HepG2 (cell line): ENCODE results near the gene UNC79. TPM values are rescaled to one million over a fixed set of nuclear protein-coding genes. Genes with fewer than 3 reads are reported as not detected.
"Not testable (repeated sequence)": the region's sequence is repeated elsewhere in the genome, so short reads cannot be mapped to it uniquely, and the experiment has no call there.

Source experiments
- ATAC-seq: fragments of 200-7000 bp; cut with Tn5 transposase; 3 replicates; pipeline ENCODE4 v1.9.1; 2020; ENCODE audit warnings: mild to moderate bottlenecking, moderate library complexity
- BruUV-seq: library from RNA; stranded (reverse); fragments of 400-500 nt; replicated peaks from 2 replicates; lab custom pipeline; 2021; lab: Mats Ljungman, UMichigan
- CTCF ChIA-PET: fragments of 300-600 bp; formaldehyde crosslinking; extraction: SDS; loops from one replicate; lab custom pipeline; 2021; ENCODE audit warnings: low total read pairs, inconsistent platforms, low intra/inter-chr PET ratio; lab: Yijun Ruan, JAX
- POLR2A ChIA-PET: fragments of 350-600 bp; sonication (Branson Sonifier 250); formaldehyde crosslinking; loops from one replicate; lab custom pipeline; 2020; ENCODE audit warnings: antibody characterized with exemption, inconsistent platforms; lab: Yijun Ruan, JAX
- DNase-seq: peaks from one replicate; pipeline ENCODE4 v3.0.0-alpha.2; 2015; ENCODE audit warnings: low spot score
- FAIRE-seq: peaks from 3 replicates; lab custom pipeline; 2011; peaks lifted over from hg19 to GRCh38; lab: Jason Lieb, UNC
- H2AFZ ChIP-seq: one replicate; pipeline ENCODE4 v1.6.1; 2011; ENCODE audit warnings: low read length, inconsistent platforms
- H3K27ac ChIP-seq: fragments of 300-600 bp; 3 replicates; pipeline ENCODE4 v1.8.0; 2011; ENCODE audit warnings: mixed run types, mild to moderate bottlenecking, mixed read lengths, low read length, inconsistent platforms; ENCODE audit not compliant: insufficient read depth; ENCODE audit errors: extremely low read length
- H3K27me3 ChIP-seq, 2 experiments: fragments of 200-600 bp in 1 of 2; 2 replicates in 1 of 2; 3 replicates in 1 of 2; pipeline versions ENCODE4 v1.6.0 to v1.8.0; 2011; ENCODE audit warnings: low read length in 2 of 2, mild to moderate bottlenecking in 2 of 2, moderate library complexity in 2 of 2, inconsistent platforms in 1 of 2; ENCODE audit not compliant: insufficient read depth in 2 of 2, control insufficient read depth in 1 of 2
- H3K36me3 ChIP-seq, 2 experiments: fragments of 200-600 bp in 1 of 2; replicated peaks in 1 of 2; 2 replicates in 1 of 2; 3 replicates in 1 of 2; pipeline versions ENCODE4 v1.5.1 to v1.8.0; 2011; ENCODE audit warnings: low read length in 2 of 2, inconsistent platforms in 1 of 2; ENCODE audit not compliant: insufficient read depth in 2 of 2, control insufficient read depth in 1 of 2
- H3K4me1 ChIP-seq: 2 replicates; pipeline ENCODE4 v1.5.1; 2012; ENCODE audit warnings: low read length, inconsistent platforms; ENCODE audit not compliant: insufficient read depth
- H3K4me2 ChIP-seq: 2 replicates; pipeline ENCODE4 v1.6.0; 2011; ENCODE audit warnings: low read depth, low read length, inconsistent platforms
- H3K4me3 ChIP-seq, 3 experiments: fragments of 200-600 bp in 1 of 3; sonication (generic), shearing (Covaris generic) in 1 of 3; replicated peaks in 1 of 3; 2 replicates each; pipeline ENCODE4 v1.5.1; 2011 to 2016; ENCODE audit warnings: low read length in 3 of 3, inconsistent platforms in 2 of 3, low read depth in 2 of 3, mild to moderate bottlenecking in 2 of 3, control low read depth in 1 of 3, mixed read lengths in 1 of 3; ENCODE audit not compliant: insufficient read depth in 1 of 3
- H3K79me2 ChIP-seq: one replicate; pipeline ENCODE4 v1.6.1; 2011; ENCODE audit warnings: low read length, inconsistent platforms; ENCODE audit not compliant: insufficient read depth
- H3K9ac ChIP-seq: 2 replicates; pipeline ENCODE4 v1.6.0; 2011; ENCODE audit warnings: mild to moderate bottlenecking, low read depth, low read length, inconsistent platforms; ENCODE audit not compliant: insufficient read depth
- H3K9me3 ChIP-seq: 2 replicates; pipeline ENCODE4 v1.5.1; 2012; ENCODE audit warnings: mild to moderate bottlenecking, low read length
- H4K20me1 ChIP-seq: 2 replicates; pipeline ENCODE4 v1.6.0; 2011; ENCODE audit warnings: inconsistent platforms, mild to moderate bottlenecking, low read length, moderate library complexity; ENCODE audit not compliant: insufficient read depth
- ADNP ChIP-seq: sonication (generic); formaldehyde crosslinking; IDR thresholded peaks from 2 replicates; pipeline ENCODE4 v1.4.0; 2020; ENCODE audit warnings: missing genetic modification reagents
- CEBPB ChIP-seq: IDR thresholded peaks from 2 replicates; pipeline ENCODE4 v1.6.1; 2011; ENCODE audit warnings: low read depth, low read length, improper control_type of control experiment, borderline replicate concordance
- DR1 ChIP-seq: sonication (generic); formaldehyde crosslinking; IDR thresholded peaks from 2 replicates; pipeline ENCODE4 v1.8.0; 2021; ENCODE audit warnings: mild to moderate bottlenecking, missing genetic modification reagents, inconsistent platforms
- ELK4 ChIP-seq: sonication (generic); formaldehyde crosslinking; IDR thresholded peaks from 2 replicates; pipeline ENCODE4 v1.9.0; 2021; ENCODE audit warnings: missing genetic modification reagents, borderline replicate concordance
- MBNL3 ChIP-seq: fragments of 250-450 bp; sonication (Bioruptor Pico); conservative IDR thresholded peaks from 2 replicates; pipeline ENCODE4 v1.8.0; 2022; ENCODE audit warnings: mild to moderate bottlenecking, inconsistent platforms
- PITX1 ChIP-seq: sonication (generic); formaldehyde crosslinking; IDR thresholded peaks from 2 replicates; pipeline ENCODE4 v1.5.1; 2020; ENCODE audit warnings: mild to moderate bottlenecking, missing genetic modification reagents
- SUZ12 ChIP-seq: fragments of 150-350 bp; IDR thresholded peaks from 2 replicates; pipeline ENCODE4 v1.6.1; 2014; ENCODE audit warnings: low read depth, low read length
- TOE1 ChIP-seq: sonication (generic); formaldehyde crosslinking; IDR thresholded peaks from 2 replicates; pipeline ENCODE4 v1.4.0; 2020; ENCODE audit warnings: mild to moderate bottlenecking, missing genetic modification reagents
- ZFP37 ChIP-seq: sonication (generic); formaldehyde crosslinking; IDR thresholded peaks from 2 replicates; pipeline ENCODE4 v1.4.0; 2020; ENCODE audit warnings: missing genetic modification reagents, borderline replicate concordance
- ZNF225 ChIP-seq: sonication (generic); formaldehyde crosslinking; IDR thresholded peaks from 2 replicates; pipeline ENCODE4 v1.4.0; 2020; ENCODE audit warnings: mild to moderate bottlenecking, missing genetic modification reagents
- ZNF251 ChIP-seq: sonication (generic); formaldehyde crosslinking; IDR thresholded peaks from 2 replicates; pipeline ENCODE4 v1.9.0; 2021; ENCODE audit warnings: mild to moderate bottlenecking, missing genetic modification reagents
- ZNF564 ChIP-seq: sonication (generic); formaldehyde crosslinking; IDR thresholded peaks from 2 replicates; pipeline ENCODE4 v1.8.1; 2023; ENCODE audit warnings: mild to moderate bottlenecking, missing genetic modification reagents
- WGBS: methylation state at CpG from one replicate; pipeline ENCODE4 v1.1.6; 2017; ENCODE audit warnings: low lambda C conversion rate; 5-methylcytosine and 5-hydroxymethylcytosine counted together
- in situ Hi-C: cut with HindIII; loops from 2 replicates; pipeline ENCODE4 v1.10.0; 2017; ENCODE audit warnings: low pct_unique_long_range_greater_than_20kb; ENCODE audit not compliant: extremely low pct_ligation_motif_present
- intact Hi-C: fragments of 100-400 bp; cut with micrococcal nuclease; formaldehyde crosslinking; loops from one replicate; pipeline ENCODE4 v1.10.0; 2022; ENCODE audit not compliant: unreplicated experiment
- polyA plus RNA-seq, 8 experiments: library from polyadenylated mRNA; depleted of rRNA in 3 of 8; stranded (reverse) in 7 of 8; unstranded in 1 of 8; fragments of >200 nt; fragmentation: Illumina TruSeq in 4 of 8; extraction: Trizol in 4 of 8; gene quantifications; 2 replicates each; pipeline versions ENCODE4 v1.2.1 to v1.2.3, GENCODE V29; 2011 to 2016; ENCODE audit warnings: low read depth in 4 of 8, missing spikeins in 1 of 8, mixed read lengths in 1 of 8; ENCODE audit not compliant: insufficient read depth in 1 of 8
- total RNA-seq, 5 experiments: library from RNA; depleted of rRNA; stranded (reverse); fragments of >200 nt; fragmentation: Illumina TruSeq; extraction: Trizol; gene quantifications; 2 replicates each; pipeline ENCODE4 v1.2.3, GENCODE V29; 2016; ENCODE audit warnings: low read depth in 1 of 5
- TF ChIP-seq, protein P1 (sequence below): sonication (generic); formaldehyde crosslinking; IDR thresholded peaks from 2 replicates; pipeline ENCODE4 v1.8.0; 2022; ENCODE audit warnings: mild to moderate bottlenecking, missing genetic modification reagents; ENCODE audit not compliant: insufficient replicate concordance
- TF ChIP-seq, protein P2 (sequence below): sonication (generic); formaldehyde crosslinking; IDR thresholded peaks from 2 replicates; pipeline ENCODE4 v1.4.0; 2020; ENCODE audit warnings: missing genetic modification reagents, mild to moderate bottlenecking, borderline replicate concordance

The UNC79 gene
- total and polyA plus RNA-seq, 2 of the 13 experiments (the other 11 are each of a cell fraction or from before 2014, with no cell fraction given), result under 0.01 TPM; not detected in 1

DNA sequence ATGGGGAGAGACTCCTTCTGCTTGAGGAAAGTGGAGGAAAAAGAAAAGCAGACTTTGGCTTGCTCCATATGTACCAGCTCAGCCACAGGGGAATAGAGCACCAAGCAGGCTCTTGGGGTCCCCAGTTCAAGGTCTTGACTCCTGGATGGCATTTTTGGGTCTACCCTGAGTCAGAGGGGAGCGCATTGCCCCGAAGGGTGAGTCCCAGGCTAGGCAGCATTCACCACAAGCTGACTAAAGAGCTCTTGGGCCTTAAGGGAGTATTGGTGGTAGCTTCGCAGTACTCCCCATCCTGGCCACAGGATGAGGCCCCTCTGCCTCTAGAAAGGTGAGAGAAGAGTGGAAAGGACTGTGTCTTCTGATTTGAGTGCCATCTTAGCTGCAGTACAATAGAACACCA is 19.8 kb upstream of the UNC79 start:
- Histone ChIP-seq H3K27ac (no peak overlapping the region), H3K36me3 (no peaks in the 10 kb centered on the region), H3K9me3 (no peaks in the 10 kb centered on the region), H3K4me3 (no peak overlapping the region), H3K4me1 (no peaks in the 10 kb centered on the region), H2AFZ (no peak overlapping the region), H3K4me2 (no peak overlapping the region), H3K27me3 (no peaks in the 10 kb centered on the region), H4K20me1 (no peaks in the 10 kb centered on the region), H3K9ac (no peak overlapping the region), H3K79me2 (no peaks in the 10 kb centered on the region)
- ChIA-PET POLR2A (no interaction called here), CTCF (no interaction called here)
- TF ChIP-seq PITX1 (CRISPR knock-in tag), result no peak
- TF ChIP-seq ADNP, result no peak
- TF ChIP-seq, protein P1, sequence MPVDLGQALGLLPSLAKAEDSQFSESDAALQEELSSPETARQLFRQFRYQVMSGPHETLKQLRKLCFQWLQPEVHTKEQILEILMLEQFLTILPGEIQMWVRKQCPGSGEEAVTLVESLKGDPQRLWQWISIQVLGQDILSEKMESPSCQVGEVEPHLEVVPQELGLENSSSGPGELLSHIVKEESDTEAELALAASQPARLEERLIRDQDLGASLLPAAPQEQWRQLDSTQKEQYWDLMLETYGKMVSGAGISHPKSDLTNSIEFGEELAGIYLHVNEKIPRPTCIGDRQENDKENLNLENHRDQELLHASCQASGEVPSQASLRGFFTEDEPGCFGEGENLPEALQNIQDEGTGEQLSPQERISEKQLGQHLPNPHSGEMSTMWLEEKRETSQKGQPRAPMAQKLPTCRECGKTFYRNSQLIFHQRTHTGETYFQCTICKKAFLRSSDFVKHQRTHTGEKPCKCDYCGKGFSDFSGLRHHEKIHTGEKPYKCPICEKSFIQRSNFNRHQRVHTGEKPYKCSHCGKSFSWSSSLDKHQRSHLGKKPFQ (CRISPR knock-in tag), result no peak
- TF ChIP-seq ELK4, result no peak
- no peak for TF ChIP-seq SUZ12
- TF ChIP-seq ZNF564 (CRISPR knock-in tag), result no peak
- TF ChIP-seq CEBPB, result no peak
- no peak for TF ChIP-seq DR1 (CRISPR knock-in tag)
- TF ChIP-seq MBNL3 (CRISPR knock-in tag), result no peak
- TF ChIP-seq, protein P2, sequence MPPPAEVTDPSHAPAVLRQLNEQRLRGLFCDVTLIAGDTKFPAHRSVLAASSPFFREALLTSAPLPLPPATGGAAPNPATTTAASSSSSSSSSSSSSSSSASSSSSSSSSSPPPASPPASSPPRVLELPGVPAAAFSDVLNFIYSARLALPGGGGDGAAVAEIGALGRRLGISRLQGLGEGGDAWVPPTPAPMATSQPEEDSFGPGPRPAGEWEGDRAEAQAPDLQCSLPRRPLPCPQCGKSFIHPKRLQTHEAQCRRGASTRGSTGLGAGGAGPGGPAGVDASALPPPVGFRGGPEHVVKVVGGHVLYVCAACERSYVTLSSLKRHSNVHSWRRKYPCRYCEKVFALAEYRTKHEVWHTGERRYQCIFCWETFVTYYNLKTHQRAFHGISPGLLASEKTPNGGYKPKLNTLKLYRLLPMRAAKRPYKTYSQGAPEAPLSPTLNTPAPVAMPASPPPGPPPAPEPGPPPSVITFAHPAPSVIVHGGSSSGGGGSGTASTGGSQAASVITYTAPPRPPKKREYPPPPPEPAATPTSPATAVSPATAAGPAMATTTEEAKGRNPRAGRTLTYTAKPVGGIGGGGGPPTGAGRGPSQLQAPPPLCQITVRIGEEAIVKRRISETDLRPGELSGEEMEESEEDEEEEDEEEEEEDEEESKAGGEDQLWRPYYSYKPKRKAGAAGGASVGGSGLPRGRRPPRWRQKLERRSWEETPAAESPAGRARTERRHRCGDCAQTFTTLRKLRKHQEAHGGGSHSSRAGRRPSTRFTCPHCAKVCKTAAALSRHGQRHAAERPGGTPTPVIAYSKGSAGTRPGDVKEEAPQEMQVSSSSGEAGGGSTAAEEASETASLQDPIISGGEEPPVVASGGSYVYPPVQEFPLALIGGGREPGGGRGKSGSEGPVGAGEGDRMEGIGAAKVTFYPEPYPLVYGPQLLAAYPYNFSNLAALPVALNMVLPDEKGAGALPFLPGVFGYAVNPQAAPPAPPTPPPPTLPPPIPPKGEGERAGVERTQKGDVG (CRISPR knock-in tag), result no peak
- TF ChIP-seq TOE1 (CRISPR knock-in tag), result no peak
- TF ChIP-seq ZFP37 (CRISPR knock-in tag), result no peak
- no peak for TF ChIP-seq ZNF251 (CRISPR knock-in tag)
- TF ChIP-seq ZNF225 (CRISPR knock-in tag), result no peak
- no peak for FAIRE-seq
- no peak for ATAC-seq
- intact Hi-C loops, result no loop called here
- DNase-seq, result no peak
- WGBS, result 0% methylated on average over 1 of the region's 3 CpGs
- no TSS peak for BruUV-seq
- in situ Hi-C loops, result no loop called here

GRCh38 chr14:93425136-93425535 is 5.6 kb upstream of the UNC79 start:
- H3K79me2 ChIP-seq, BruUV-seq, ATAC-seq, H3K36me3 ChIP-seq, in situ Hi-C loops, H4K20me1 ChIP-seq, FAIRE-seq, H3K9me3 ChIP-seq, intact Hi-C loops, H3K9ac ChIP-seq, H2AFZ ChIP-seq, CTCF ChIA-PET, H3K4me2 ChIP-seq, H3K4me3 ChIP-seq, H3K27ac ChIP-seq, DNase-seq, POLR2A ChIA-PET, H3K4me1 ChIP-seq, H3K27me3 ChIP-seq: not testable (repeated sequence)
- 92% methylated on average over 1 of the region's 1 CpG for WGBS
